H1 (cell line): ENCODE results near the gene NCKAP1. TPM values are rescaled to one million over a fixed set of nuclear protein-coding genes. Genes with fewer than 3 reads are reported as not detected.

Source experiments
- CTCF ChIA-PET: fragments of 300-600 bp; sonication (Branson Sonifier 250); formaldehyde crosslinking; loops from one replicate; lab custom pipeline; 2021; ENCODE audit not compliant: partially characterized antibody; lab: Charles Lee
- POLR2A ChIA-PET: fragments of 300-600 bp; sonication (Branson Sonifier 250); formaldehyde crosslinking; loops from one replicate; lab custom pipeline; 2021; ENCODE audit warnings: inconsistent platforms; ENCODE audit not compliant: partially characterized antibody; lab: Charles Lee
- DNase-seq, 2 experiments: peaks; one replicate each; pipeline versions ENCODE4 v3.0.0 to v3.0.0-alpha.2; 2010 to 2022; ENCODE audit warnings: low spot score in 2 of 2, low read depth in 1 of 2, mixed read lengths in 1 of 2
- FAIRE-seq: peaks from 2 replicates; lab custom pipeline; 2011; peaks lifted over from hg19 to GRCh38; lab: Jason Lieb, UNC
- H2AFZ ChIP-seq: 2 replicates; pipeline ENCODE4 v1.8.1; 2012; ENCODE audit warnings: low read length, inconsistent platforms
- H2AK5ac ChIP-seq: 2 replicates; pipeline ENCODE4 v1.6.1; 2013; ENCODE audit warnings: low read depth, low read length
- H2BK120ac ChIP-seq: replicated peaks from 2 replicates; pipeline ENCODE3; 2013; ENCODE audit warnings: low read depth, low read length, inconsistent platforms
- H2BK12ac ChIP-seq: 2 replicates; pipeline ENCODE4 v1.6.1; 2013; ENCODE audit warnings: low read depth, low read length
- H2BK15ac ChIP-seq: 2 replicates; pipeline ENCODE4 v1.6.1; 2013; ENCODE audit warnings: low read length
- H2BK20ac ChIP-seq: 2 replicates; pipeline ENCODE4 v1.6.1; 2013; ENCODE audit warnings: low read length
- H2BK5ac ChIP-seq: 2 replicates; pipeline ENCODE4 v1.6.1; 2013; ENCODE audit warnings: low read depth, low read length
- H3K14ac ChIP-seq: 2 replicates; pipeline ENCODE4 v1.6.1; 2013; ENCODE audit warnings: inconsistent platforms; ENCODE audit not compliant: insufficient read length
- H3K18ac ChIP-seq: 2 replicates; pipeline ENCODE4 v1.6.1; 2013; ENCODE audit warnings: low read length; ENCODE audit errors: extremely low read depth
- H3K23ac ChIP-seq: 2 replicates; pipeline ENCODE4 v1.6.1; 2013; ENCODE audit warnings: inconsistent platforms; ENCODE audit not compliant: insufficient read length
- H3K23me2 ChIP-seq: 2 replicates; pipeline ENCODE4 v1.6.1; 2013; ENCODE audit warnings: low read depth, low read length
- H3K27ac ChIP-seq: 2 replicates; pipeline ENCODE4 v1.6.1; 2011; ENCODE audit warnings: low read depth, low read length, inconsistent platforms
- H3K27me3 ChIP-seq, 4 experiments: replicated peaks in 1 of 4; 1 replicate in 1 of 4; 2 replicates in 3 of 4; pipeline versions ENCODE4 v1.6.1 to v1.8.1; 2011 to 2013; ENCODE audit warnings: low read length in 3 of 4, mild to moderate bottlenecking in 3 of 4, inconsistent platforms in 2 of 4, mixed read lengths in 2 of 4, moderate library complexity in 1 of 4; ENCODE audit not compliant: control insufficient read depth in 3 of 4, insufficient read depth in 3 of 4; ENCODE audit errors: extremely low read depth in 1 of 4
- H3K36me3 ChIP-seq, 4 experiments: 2 replicates each; pipeline versions ENCODE4 v1.6.1 to v1.8.1; 2011 to 2013; ENCODE audit warnings: mild to moderate bottlenecking in 4 of 4, low read length in 3 of 4, moderate library complexity in 2 of 4, control low read depth in 1 of 4, inconsistent platforms in 1 of 4; ENCODE audit not compliant: insufficient read depth in 4 of 4, control insufficient read depth in 2 of 4
- H3K4ac ChIP-seq: replicated peaks from 2 replicates; pipeline ENCODE3; 2013; ENCODE audit warnings: low read length, low read depth, mixed read lengths, inconsistent platforms; ENCODE audit not compliant: insufficient read length
- H3K4me1 ChIP-seq, 4 experiments: replicated peaks in 1 of 4; 1 replicate in 1 of 4; 2 replicates in 3 of 4; pipeline versions ENCODE4 v1.6.1 to v1.8.1; 2011 to 2013; ENCODE audit warnings: low read length in 3 of 4, inconsistent platforms in 2 of 4, mixed read lengths in 1 of 4; ENCODE audit not compliant: insufficient read depth in 4 of 4, control insufficient read depth in 3 of 4
- H3K4me2 ChIP-seq, 2 experiments: 2 replicates each; pipeline versions ENCODE4 v1.6.1 to v1.8.1; 2011 to 2013; ENCODE audit warnings: low read depth in 2 of 2, low read length in 2 of 2, control low read depth in 1 of 2, inconsistent platforms in 1 of 2, mild to moderate bottlenecking in 1 of 2; ENCODE audit not compliant: insufficient read depth in 1 of 2
- H3K4me3 ChIP-seq, 4 experiments: fragments of 200-600, 300-600 bp in 1 of 4; sonication (generic), shearing (Covaris generic), sonication (Bioruptor Twin) in 1 of 4; 2 replicates each; pipeline versions ENCODE4 v1.5.1 to v1.8.1; 2011 to 2016; ENCODE audit warnings: low read length in 4 of 4, low read depth in 3 of 4, control low read depth in 2 of 4, inconsistent platforms in 2 of 4, mild to moderate bottlenecking in 2 of 4, mixed read lengths in 1 of 4, moderate library complexity in 1 of 4; ENCODE audit not compliant: insufficient read depth in 2 of 4; ENCODE audit errors: extremely low read depth in 1 of 4
- H3K56ac ChIP-seq: replicated peaks from 2 replicates; pipeline ENCODE3; 2013; ENCODE audit warnings: low read depth, mild to moderate bottlenecking, mixed read lengths, low read length, inconsistent platforms; ENCODE audit not compliant: insufficient read length
- H3K79me1 ChIP-seq: 2 replicates; pipeline ENCODE4 v1.6.1; 2013; ENCODE audit warnings: low read depth, low read length, control low read depth
- H3K79me2 ChIP-seq, 2 experiments: 2 replicates each; pipeline versions ENCODE4 v1.6.1 to v1.8.1; 2012 to 2013; ENCODE audit warnings: low read length in 2 of 2, mild to moderate bottlenecking in 2 of 2, inconsistent platforms in 1 of 2; ENCODE audit not compliant: insufficient read depth in 2 of 2, control insufficient read depth in 1 of 2
- H3K9ac ChIP-seq, 4 experiments: replicated peaks in 1 of 4; 1 replicate in 1 of 4; 2 replicates in 3 of 4; pipeline versions ENCODE4 v1.6.1 to v1.8.1; 2011 to 2013; ENCODE audit warnings: low read depth in 3 of 4, low read length in 3 of 4, control low read depth in 2 of 4, mild to moderate bottlenecking in 2 of 4, moderate library complexity in 2 of 4, inconsistent platforms in 1 of 4; ENCODE audit errors: extremely low read depth in 1 of 4
- H3K9me3 ChIP-seq, 2 experiments: 2 replicates each; pipeline versions ENCODE4 v1.6.1 to v1.8.1; 2012 to 2013; ENCODE audit warnings: mild to moderate bottlenecking in 2 of 2, moderate library complexity in 2 of 2, control low read depth in 1 of 2, inconsistent platforms in 1 of 2, low read depth in 1 of 2, low read length in 1 of 2, mixed read lengths in 1 of 2; ENCODE audit not compliant: insufficient read depth in 2 of 2
- H4K20me1 ChIP-seq, 2 experiments: replicated peaks in 1 of 2; 2 replicates each; pipeline versions ENCODE3 to v1.8.1; 2011 to 2013; ENCODE audit warnings: inconsistent platforms in 2 of 2, low read length in 2 of 2, mild to moderate bottlenecking in 1 of 2; ENCODE audit not compliant: insufficient read depth in 2 of 2, control insufficient read depth in 1 of 2
- H4K5ac ChIP-seq: 2 replicates; pipeline ENCODE4 v1.6.1; 2013; ENCODE audit warnings: low read length, low read depth, mixed read lengths, inconsistent platforms; ENCODE audit not compliant: insufficient read length
- H4K8ac ChIP-seq: 2 replicates; pipeline ENCODE4 v1.8.0; 2013; ENCODE audit warnings: mild to moderate bottlenecking, moderate library complexity, low read length, inconsistent platforms; ENCODE audit not compliant: insufficient read depth; ENCODE audit errors: extremely low read depth
- H4K91ac ChIP-seq: replicated peaks from 2 replicates; pipeline ENCODE3; 2013; ENCODE audit warnings: low read length, mixed read lengths, inconsistent platforms; ENCODE audit not compliant: insufficient read length
- BACH1 ChIP-seq: IDR thresholded peaks from 2 replicates; pipeline ENCODE4 v1.6.1; 2012; ENCODE audit warnings: low read length, improper control_type of control experiment
- CBX8 ChIP-seq: fragments of 300-800, 300-1000 bp; sonication (generic); IDR thresholded peaks from 2 replicates; pipeline ENCODE4 v1.7.1; 2016; ENCODE audit warnings: low read depth, low read length, borderline replicate concordance
- CHD1 ChIP-seq: IDR thresholded peaks from 2 replicates; pipeline ENCODE4 v1.6.1; 2012; ENCODE audit warnings: low read depth, low read length, improper control_type of control experiment
- TCF12 ChIP-seq: IDR thresholded peaks from 2 replicates; pipeline ENCODE4 v1.6.1; 2011; ENCODE audit warnings: low read depth, mild to moderate bottlenecking, low read length
- WGBS, 2 experiments: shearing (Covaris generic) in 1 of 2; methylation state at CpG; one replicate each; pipeline versions ENCODE4 v1.1.6 to v1.1.7; 2013 to 2015; ENCODE audit warnings: low lambda C conversion rate in 2 of 2, mixed read lengths in 2 of 2, inconsistent platforms in 1 of 2, low coverage in 1 of 2, missing lambda C conversion rate in 1 of 2; ENCODE audit not compliant: insufficient replicate concordance in 2 of 2, insufficient coverage in 1 of 2, insufficient read length in 1 of 2; ENCODE audit errors: extremely low coverage in 1 of 2, missing lambda C conversion rate in 1 of 2; 5-methylcytosine and 5-hydroxymethylcytosine counted together
- polyA plus RNA-seq, 7 experiments: library from polyadenylated mRNA; depleted of rRNA in 3 of 7; stranded (reverse) in 5 of 7; unstranded in 2 of 7; fragments of >200 nt in 5 of 7; fragments of 200-250 nt in 2 of 7; gene quantifications; 1 replicate in 5 of 7; 2 replicates in 1 of 7; 4 replicates in 1 of 7; pipeline versions ENCODE4 v1.2.1 to v1.2.3, GENCODE V29; 2011 to 2013; ENCODE audit warnings: missing spikeins in 2 of 7, mixed read lengths in 2 of 7
- total RNA-seq: library from RNA; stranded (reverse); fragmentation: NEBNext Ultra II Directional; extraction: Animal tissue kit (Norgen Biotek cat#: 25700); gene quantifications from 2 replicates; pipeline ENCODE4 v1.2.1, GENCODE V29; 2021

NCKAP1 gene
- total and polyA plus RNA-seq, 2 of the 8 experiments (the other 6 are each of a cell fraction or from before 2014, with no cell fraction given): 90.8 to 173 TPM

DNA sequence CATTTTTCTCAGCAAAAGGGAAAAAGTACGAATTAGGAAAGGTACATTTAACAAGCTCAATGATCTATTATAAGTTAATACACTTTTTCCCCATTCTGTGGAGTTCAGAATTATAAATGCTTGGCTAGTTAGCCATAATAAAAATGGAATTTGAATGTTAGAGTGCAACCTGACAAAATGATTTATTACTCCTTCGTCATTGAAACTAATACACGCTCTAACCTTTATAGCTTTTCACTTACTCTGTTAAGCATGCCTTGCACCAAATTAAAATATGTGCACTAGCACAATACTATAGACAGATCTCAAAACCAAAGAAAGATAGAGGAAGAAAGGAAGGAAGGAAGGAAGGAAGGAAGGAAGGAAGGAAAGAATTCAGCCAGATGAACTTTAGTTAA, 125.7 kb downstream of the NCKAP1 start:
- Histone ChIP-seq H2BK120ac (no peak overlapping the region), H3K79me2 (no peaks in the 10 kb centered on the region), H3K79me1 (no peaks in the 10 kb centered on the region), H4K5ac (no peak overlapping the region), H3K4me1 (peaks cover 0 to 2% (median 0%) of the 10 kb centered on the region in 4 experiments; a peak in 1 of 7 replicates), H3K23ac (no peak overlapping the region), H4K91ac (no peak overlapping the region), H3K27me3 (no peaks in the 10 kb centered on the region), H3K18ac (no peak overlapping the region), H3K9ac (no peak overlapping the region), H3K56ac (no peak overlapping the region), H3K9me3 (no peaks in the 10 kb centered on the region), H2BK12ac (no peak overlapping the region), H2BK15ac (no peak overlapping the region), H4K8ac (no peak overlapping the region), H3K4ac (no peak overlapping the region), H3K4me3 (no peak overlapping the region), H2AFZ (no peak overlapping the region), H2BK5ac (no peak overlapping the region), H3K4me2 (no peak overlapping the region), H2AK5ac (no peak overlapping the region), H2BK20ac (no peak overlapping the region), H4K20me1 (no peaks in the 10 kb centered on the region), H3K27ac (no peak overlapping the region), H3K23me2 (no peaks in the 10 kb centered on the region), H3K14ac (no peak overlapping the region), H3K36me3 (peaks cover 0 to 27% (median 7%) of the 10 kb centered on the region in 4 experiments; a peak in 5 of 8 replicates)
- no peak for DNase-seq
- FAIRE-seq: no peak
- ChIA-PET POLR2A (no interaction called here), CTCF (interaction anchor here (0.9 to 1.1 kb wide), 2 partner anchors 10 to 21 kb away, joined by 3 read pairs; no protein-coding TSS in a partner anchor)
- WGBS, 2 experiments: 96% methylated on average over 3 of the region's 3 CpGs; no CpG with 5 or more reads in 1 of the 2 experiments
- TF ChIP-seq CHD1: no peak
- no peak for TF ChIP-seq BACH1
- no peak for TF ChIP-seq TCF12
- TF ChIP-seq CBX8: no peak
